Liver (tissue), 9 donors: ENCODE data around the gene CPT1A. TPM values are rescaled to one million over a fixed set of nuclear protein-coding genes. Genes with fewer than 3 reads are reported as not detected.

Source experiments
- DNase-seq: peaks from one replicate; pipeline ENCODE4 v3.0.0-alpha.2; 2017; ENCODE audit warnings: low spot score
- H3K27ac ChIP-seq, 2 donors: one replicate each; pipeline ENCODE4 v1.7.0; 2013; ENCODE audit warnings: inconsistent platforms in 2 of 2, low read length in 2 of 2, control low read depth in 1 of 2, low read depth in 1 of 2, mild to moderate bottlenecking in 1 of 2
- H3K27me3 ChIP-seq, 4 donors: one replicate each; pipeline versions ENCODE4 v1.6.1 to v1.7.0; 2013; ENCODE audit warnings: low read length in 3 of 4, inconsistent platforms in 1 of 4, mild to moderate bottlenecking in 1 of 4, moderate library complexity in 1 of 4; ENCODE audit not compliant: control insufficient read depth in 4 of 4, insufficient read depth in 4 of 4
- H3K36me3 ChIP-seq, 4 donors: one replicate each; pipeline versions ENCODE4 v1.6.1 to v1.7.0; 2013; ENCODE audit warnings: low read length in 3 of 4, mild to moderate bottlenecking in 3 of 4, low read depth in 1 of 4, moderate library complexity in 1 of 4; ENCODE audit not compliant: control insufficient read depth in 4 of 4, insufficient read depth in 3 of 4
- H3K4me1 ChIP-seq, 4 donors: one replicate each; pipeline versions ENCODE4 v1.6.1 to v1.7.0; 2013; ENCODE audit warnings: low read length in 3 of 4, mild to moderate bottlenecking in 3 of 4, moderate library complexity in 1 of 4; ENCODE audit not compliant: control insufficient read depth in 4 of 4, insufficient read depth in 4 of 4
- H3K4me3 ChIP-seq, 3 donors: one replicate each; pipeline versions ENCODE4 v1.6.1 to v1.7.0; 2013; ENCODE audit warnings: low read length in 3 of 3, control low read depth in 1 of 3, low read depth in 1 of 3, mild to moderate bottlenecking in 1 of 3
- H3K9ac ChIP-seq, 2 donors: one replicate each; pipeline ENCODE4 v1.7.0; 2013; ENCODE audit warnings: low read length in 2 of 2, mild to moderate bottlenecking in 2 of 2, moderate library complexity in 2 of 2, control low read depth in 1 of 2, low read depth in 1 of 2
- H3K9me3 ChIP-seq, 4 donors: one replicate each; pipeline versions ENCODE4 v1.6.1 to v1.7.0; 2013; ENCODE audit warnings: low read length in 3 of 4; ENCODE audit not compliant: control insufficient read depth in 4 of 4
- EGR1 ChIP-seq, 2 donors: IDR thresholded peaks; 2 replicates each; pipeline ENCODE4 v1.6.1; 2016 to 2018; ENCODE audit warnings: antibody characterized with exemption in 2 of 2, low read depth in 2 of 2
- FOXA1 ChIP-seq: IDR thresholded peaks from 2 replicates; pipeline ENCODE4 v1.6.1; 2016; ENCODE audit warnings: antibody characterized with exemption
- HNF4G ChIP-seq: IDR thresholded peaks from 2 replicates; pipeline ENCODE4 v1.6.1; 2016; ENCODE audit warnings: antibody characterized with exemption
- JUND ChIP-seq, 2 donors: IDR thresholded peaks; 2 replicates each; pipeline ENCODE4 v1.6.1; 2016; ENCODE audit warnings: antibody characterized with exemption in 2 of 2
- NR2F2 ChIP-seq: IDR thresholded peaks from 2 replicates; pipeline ENCODE4 v1.6.1; 2016; ENCODE audit warnings: antibody characterized with exemption
- RAD21 ChIP-seq, 2 donors: IDR thresholded peaks; 2 replicates each; pipeline ENCODE4 v1.6.1; 2016; ENCODE audit warnings: antibody characterized with exemption in 2 of 2, mild to moderate bottlenecking in 2 of 2
- RXRA ChIP-seq, 2 donors: IDR thresholded peaks; 2 replicates each; pipeline ENCODE4 v1.6.1; 2017 to 2018; ENCODE audit warnings: antibody characterized with exemption in 2 of 2, mild to moderate bottlenecking in 1 of 2
- TAF1 ChIP-seq: conservative IDR thresholded peaks from 2 replicates; pipeline ENCODE4 v1.6.1; 2016; ENCODE audit warnings: antibody characterized with exemption, mild to moderate bottlenecking
- WGBS: extraction: QIAGEN DNeasy Blood & Tissue Kit; methylation state at CpG from one replicate; pipeline ENCODE4 v1.1.7; 2013; 5-methylcytosine and 5-hydroxymethylcytosine counted together
- polyA plus RNA-seq, 2 donors: library from polyadenylated mRNA; stranded (reverse) in 1 of 2; unstranded in 1 of 2; fragments of 200-250 nt in 1 of 2; fragments of >200 nt in 1 of 2; fragmentation: Nextera tagmentation in 1 of 2; extraction: Ambion mirVana in 1 of 2; gene quantifications; one replicate each; pipeline versions ENCODE4 v1.2.1 to v1.2.3, GENCODE V29; 2013 to 2015
- total RNA-seq, 2 donors: library from RNA; depleted of rRNA; stranded (reverse); fragments of >200 nt; gene quantifications; one replicate each; pipeline ENCODE4 v1.2.3, GENCODE V29; 2014
- TF ChIP-seq, protein P1 (sequence below): fragments of 150-350 bp; IDR thresholded peaks from 2 replicates; pipeline ENCODE4 v1.5.1; 2017; ENCODE audit warnings: improper control_type of control experiment, low read depth, low read length; ENCODE audit not compliant: missing input control
- TF ChIP-seq, protein P2 (sequence below): IDR thresholded peaks from 2 replicates; pipeline ENCODE4 v1.6.1; 2016; ENCODE audit warnings: antibody characterized with exemption, mild to moderate bottlenecking
- TF ChIP-seq, protein P3 (sequence below): IDR thresholded peaks from 2 replicates; pipeline ENCODE4 v1.6.1; 2016; ENCODE audit warnings: antibody characterized with exemption
- TF ChIP-seq, protein P4 (sequence below): IDR thresholded peaks from 2 replicates; pipeline ENCODE4 v1.6.1; 2016; ENCODE audit warnings: antibody characterized with exemption
- donor health status: healthy.
- donor health status: healthy.
- donor health status: healthy.
- donor health status: healthy.
- donor health status: healthy.

The CPT1A gene
- total and polyA plus RNA-seq, 4 donors: 17.2 to 232 (median 61.0) TPM

DNA sequence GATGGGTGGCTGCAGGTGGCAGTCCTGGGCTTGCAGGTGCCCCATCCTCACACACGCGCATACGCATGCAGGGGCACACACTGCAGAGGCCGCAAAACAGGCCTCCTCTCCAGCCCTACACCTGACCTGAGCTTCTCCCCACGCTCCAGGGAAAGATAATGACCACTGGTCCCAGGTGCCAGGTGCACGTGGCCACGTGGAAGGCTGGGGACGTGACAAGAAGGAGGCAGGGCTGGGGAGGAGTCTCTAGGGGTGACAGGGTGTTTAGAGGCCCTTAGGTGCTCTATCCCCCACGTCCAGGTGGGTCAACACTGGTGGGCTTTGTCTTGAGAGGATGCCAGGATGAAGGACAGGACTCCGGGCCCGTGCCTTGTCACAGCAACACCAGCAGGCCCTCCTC lies 23.5 kb upstream of the CPT1A start (continued):
- no peak for TF ChIP-seq JUND (IDR thresholded peaks at IDR 0.05)
- TF ChIP-seq, protein P1, sequence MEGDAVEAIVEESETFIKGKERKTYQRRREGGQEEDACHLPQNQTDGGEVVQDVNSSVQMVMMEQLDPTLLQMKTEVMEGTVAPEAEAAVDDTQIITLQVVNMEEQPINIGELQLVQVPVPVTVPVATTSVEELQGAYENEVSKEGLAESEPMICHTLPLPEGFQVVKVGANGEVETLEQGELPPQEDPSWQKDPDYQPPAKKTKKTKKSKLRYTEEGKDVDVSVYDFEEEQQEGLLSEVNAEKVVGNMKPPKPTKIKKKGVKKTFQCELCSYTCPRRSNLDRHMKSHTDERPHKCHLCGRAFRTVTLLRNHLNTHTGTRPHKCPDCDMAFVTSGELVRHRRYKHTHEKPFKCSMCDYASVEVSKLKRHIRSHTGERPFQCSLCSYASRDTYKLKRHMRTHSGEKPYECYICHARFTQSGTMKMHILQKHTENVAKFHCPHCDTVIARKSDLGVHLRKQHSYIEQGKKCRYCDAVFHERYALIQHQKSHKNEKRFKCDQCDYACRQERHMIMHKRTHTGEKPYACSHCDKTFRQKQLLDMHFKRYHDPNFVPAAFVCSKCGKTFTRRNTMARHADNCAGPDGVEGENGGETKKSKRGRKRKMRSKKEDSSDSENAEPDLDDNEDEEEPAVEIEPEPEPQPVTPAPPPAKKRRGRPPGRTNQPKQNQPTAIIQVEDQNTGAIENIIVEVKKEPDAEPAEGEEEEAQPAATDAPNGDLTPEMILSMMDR: no peak
- TF ChIP-seq RXRA (IDR thresholded peaks at IDR 0.05): no peak
- no peak for TF ChIP-seq NR2F2
- TF ChIP-seq HNF4G: no peak

DNA sequence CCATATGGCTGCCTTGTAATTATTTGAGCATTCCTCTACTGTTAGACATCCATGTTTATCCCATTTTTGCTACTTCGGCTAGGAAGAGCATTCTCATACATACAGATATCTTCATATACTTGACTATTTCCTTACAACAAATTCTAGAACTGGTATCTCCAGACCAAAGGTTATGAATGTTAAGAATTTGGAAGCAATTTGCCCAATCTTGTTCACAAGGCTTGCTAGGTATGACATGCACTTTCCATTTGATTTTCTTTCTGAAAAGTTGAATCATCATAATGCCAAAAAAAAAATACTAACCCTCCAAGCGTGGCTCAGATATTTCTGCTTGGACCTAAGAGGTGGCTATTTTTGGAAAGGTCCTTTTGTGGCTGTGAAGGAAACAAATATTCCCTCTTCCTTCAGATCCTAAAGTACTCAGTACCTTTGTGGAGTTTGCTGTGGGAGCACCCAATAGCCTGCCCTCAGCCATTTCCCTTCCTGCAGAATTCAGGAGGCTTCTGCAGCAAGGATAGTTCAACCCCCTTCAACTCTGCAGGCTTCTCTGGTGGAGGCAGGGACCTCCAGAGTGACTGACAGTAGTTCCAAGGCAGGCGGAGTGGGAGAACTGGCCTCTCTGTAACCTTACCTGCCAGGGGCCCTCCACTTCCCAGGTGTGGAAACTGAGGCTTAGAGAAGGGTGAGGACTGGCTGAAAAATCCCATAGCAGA lies 22.0 kb upstream of the CPT1A start:
- TF ChIP-seq, protein P2, sequence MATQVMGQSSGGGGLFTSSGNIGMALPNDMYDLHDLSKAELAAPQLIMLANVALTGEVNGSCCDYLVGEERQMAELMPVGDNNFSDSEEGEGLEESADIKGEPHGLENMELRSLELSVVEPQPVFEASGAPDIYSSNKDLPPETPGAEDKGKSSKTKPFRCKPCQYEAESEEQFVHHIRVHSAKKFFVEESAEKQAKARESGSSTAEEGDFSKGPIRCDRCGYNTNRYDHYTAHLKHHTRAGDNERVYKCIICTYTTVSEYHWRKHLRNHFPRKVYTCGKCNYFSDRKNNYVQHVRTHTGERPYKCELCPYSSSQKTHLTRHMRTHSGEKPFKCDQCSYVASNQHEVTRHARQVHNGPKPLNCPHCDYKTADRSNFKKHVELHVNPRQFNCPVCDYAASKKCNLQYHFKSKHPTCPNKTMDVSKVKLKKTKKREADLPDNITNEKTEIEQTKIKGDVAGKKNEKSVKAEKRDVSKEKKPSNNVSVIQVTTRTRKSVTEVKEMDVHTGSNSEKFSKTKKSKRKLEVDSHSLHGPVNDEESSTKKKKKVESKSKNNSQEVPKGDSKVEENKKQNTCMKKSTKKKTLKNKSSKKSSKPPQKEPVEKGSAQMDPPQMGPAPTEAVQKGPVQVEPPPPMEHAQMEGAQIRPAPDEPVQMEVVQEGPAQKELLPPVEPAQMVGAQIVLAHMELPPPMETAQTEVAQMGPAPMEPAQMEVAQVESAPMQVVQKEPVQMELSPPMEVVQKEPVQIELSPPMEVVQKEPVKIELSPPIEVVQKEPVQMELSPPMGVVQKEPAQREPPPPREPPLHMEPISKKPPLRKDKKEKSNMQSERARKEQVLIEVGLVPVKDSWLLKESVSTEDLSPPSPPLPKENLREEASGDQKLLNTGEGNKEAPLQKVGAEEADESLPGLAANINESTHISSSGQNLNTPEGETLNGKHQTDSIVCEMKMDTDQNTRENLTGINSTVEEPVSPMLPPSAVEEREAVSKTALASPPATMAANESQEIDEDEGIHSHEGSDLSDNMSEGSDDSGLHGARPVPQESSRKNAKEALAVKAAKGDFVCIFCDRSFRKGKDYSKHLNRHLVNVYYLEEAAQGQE: no peak
- TF ChIP-seq, protein P3, sequence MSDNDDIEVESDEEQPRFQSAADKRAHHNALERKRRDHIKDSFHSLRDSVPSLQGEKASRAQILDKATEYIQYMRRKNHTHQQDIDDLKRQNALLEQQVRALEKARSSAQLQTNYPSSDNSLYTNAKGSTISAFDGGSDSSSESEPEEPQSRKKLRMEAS: no peak
- Histone ChIP-seq H3K36me3 (no peaks in the 10 kb centered on the region), H3K9ac (no peak overlapping the region), H3K4me1 (no peaks in the 10 kb centered on the region), H3K27me3 (no peaks in the 10 kb centered on the region), H3K27ac (no peak overlapping the region), H3K4me3 (no peak overlapping the region), H3K9me3 (peaks cover 0 to 7% (median 1%) of the 10 kb centered on the region in 4 donors)
- WGBS: 95% methylated on average over 3 of the region's 3 CpGs
- no peak for DNase-seq

DNA sequence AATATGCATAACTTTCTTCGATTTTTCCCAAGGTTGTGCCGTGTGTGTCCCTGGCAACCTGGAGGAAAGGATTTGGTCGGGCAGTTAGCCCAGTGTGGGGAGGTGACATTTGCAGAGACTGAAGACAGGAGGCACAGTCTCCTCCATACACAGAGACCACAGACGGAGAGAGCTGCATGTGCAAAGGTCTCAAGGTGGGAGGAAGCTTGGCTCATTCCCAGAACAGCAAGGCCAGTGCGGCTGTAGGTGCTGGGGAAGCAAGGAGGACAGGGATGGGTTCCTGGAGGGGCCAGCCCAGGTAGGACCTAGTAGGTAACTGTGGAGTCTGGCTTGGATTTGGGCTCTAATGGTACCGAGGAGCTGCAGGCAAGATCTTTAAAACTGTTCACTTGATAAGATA lies 20.7 kb upstream of the CPT1A start:
- peaks cover 6 to 10% (median 9%) of the 10 kb centered on the region in 4 donors for H3K4me1 ChIP-seq
- DNase-seq: no peak
- 80% methylated on average over 6 of the region's 6 CpGs for WGBS
- H3K4me3 ChIP-seq: no peak overlapping the region
- TF ChIP-seq, protein P3: no peak
- TF ChIP-seq, protein P2: no peak
- TF ChIP-seq FOXA1 (no peak), TAF1 (no peak), EGR1 (IDR thresholded peaks at IDR 0.05; ENCODE audit: low read depth in 2 of 2) (no peak), RAD21 (IDR thresholded peaks at IDR 0.05) (no peak)
- TF ChIP-seq, protein P4, sequence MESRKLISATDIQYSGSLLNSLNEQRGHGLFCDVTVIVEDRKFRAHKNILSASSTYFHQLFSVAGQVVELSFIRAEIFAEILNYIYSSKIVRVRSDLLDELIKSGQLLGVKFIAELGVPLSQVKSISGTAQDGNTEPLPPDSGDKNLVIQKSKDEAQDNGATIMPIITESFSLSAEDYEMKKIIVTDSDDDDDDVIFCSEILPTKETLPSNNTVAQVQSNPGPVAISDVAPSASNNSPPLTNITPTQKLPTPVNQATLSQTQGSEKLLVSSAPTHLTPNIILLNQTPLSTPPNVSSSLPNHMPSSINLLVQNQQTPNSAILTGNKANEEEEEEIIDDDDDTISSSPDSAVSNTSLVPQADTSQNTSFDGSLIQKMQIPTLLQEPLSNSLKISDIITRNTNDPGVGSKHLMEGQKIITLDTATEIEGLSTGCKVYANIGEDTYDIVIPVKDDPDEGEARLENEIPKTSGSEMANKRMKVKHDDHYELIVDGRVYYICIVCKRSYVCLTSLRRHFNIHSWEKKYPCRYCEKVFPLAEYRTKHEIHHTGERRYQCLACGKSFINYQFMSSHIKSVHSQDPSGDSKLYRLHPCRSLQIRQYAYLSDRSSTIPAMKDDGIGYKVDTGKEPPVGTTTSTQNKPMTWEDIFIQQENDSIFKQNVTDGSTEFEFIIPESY: no peak
- H3K9me3 ChIP-seq: peaks cover 0 to 7% (median 1%) of the 10 kb centered on the region in 4 donors
- H3K36me3 ChIP-seq: no peaks in the 10 kb centered on the region
- no peak overlapping the region for H3K27ac ChIP-seq
- no peak overlapping the region for H3K9ac ChIP-seq
- H3K27me3 ChIP-seq: no peaks in the 10 kb centered on the region
